Mesenchymal stem cell (in vitro differentiated cells and primary cell): ENCODE results near the gene HOXD11.
A peak's percentile ranks its signal among the peaks of the same experiment; 100 is the strongest.

ENCODE experiments used
- DNase-seq: peaks from one replicate; pipeline ENCODE4 v3.0.0-alpha.2; 2013
- H2AFZ ChIP-seq: one replicate; pipeline ENCODE4 v1.6.1; 2013; ENCODE audit warnings: low read depth, mild to moderate bottlenecking, control low read depth, inconsistent platforms, low read length, moderate library complexity
- H2AK5ac ChIP-seq: 2 replicates; pipeline ENCODE4 v1.6.1; 2013; ENCODE audit warnings: low read length, moderate library complexity, mild to moderate bottlenecking, inconsistent platforms; ENCODE audit not compliant: severe bottlenecking
- H2BK120ac ChIP-seq: one replicate; pipeline ENCODE4 v1.6.1; 2013; ENCODE audit warnings: low read depth, mild to moderate bottlenecking, inconsistent platforms, low read length, moderate library complexity
- H2BK12ac ChIP-seq, 2 experiments: one replicate each; pipeline ENCODE4 v1.6.1; 2013; ENCODE audit warnings: inconsistent platforms in 2 of 2, low read length in 2 of 2, mild to moderate bottlenecking in 2 of 2, moderate library complexity in 2 of 2, control low read depth in 1 of 2
- H2BK15ac ChIP-seq: one replicate; pipeline ENCODE4 v1.6.1; 2013; ENCODE audit warnings: mild to moderate bottlenecking, low read depth, inconsistent platforms; ENCODE audit not compliant: poor library complexity, severe bottlenecking
- H2BK5ac ChIP-seq: 2 replicates; pipeline ENCODE4 v1.6.1; 2013; ENCODE audit warnings: low read depth, mild to moderate bottlenecking, low read length, control low read depth, inconsistent platforms; ENCODE audit not compliant: poor library complexity, severe bottlenecking
- H3K14ac ChIP-seq, 2 experiments: one replicate each; pipeline ENCODE4 v1.6.1; 2013; ENCODE audit warnings: inconsistent platforms in 2 of 2, low read length in 2 of 2, control low read depth in 1 of 2, mild to moderate bottlenecking in 1 of 2, moderate library complexity in 1 of 2
- H3K18ac ChIP-seq, 2 experiments: one replicate each; pipeline ENCODE4 v1.6.1; 2013; ENCODE audit warnings: inconsistent platforms in 2 of 2, low read length in 2 of 2, control low read depth in 1 of 2, low read depth in 1 of 2, mild to moderate bottlenecking in 1 of 2
- H3K23ac ChIP-seq, 2 experiments: one replicate each; pipeline ENCODE4 v1.6.1; 2013; ENCODE audit warnings: inconsistent platforms in 2 of 2, low read length in 2 of 2, mild to moderate bottlenecking in 2 of 2, moderate library complexity in 2 of 2, control low read depth in 1 of 2
- H3K27ac ChIP-seq: 2 replicates; pipeline ENCODE4 v1.5.1; 2013; ENCODE audit warnings: mild to moderate bottlenecking, moderate library complexity, low read length, control low read depth, inconsistent platforms; ENCODE audit not compliant: poor library complexity, severe bottlenecking
- H3K27me3 ChIP-seq, 2 experiments: 2 replicates each; pipeline versions ENCODE4 v1.6.1 to v1.7.0; 2013; ENCODE audit warnings: low read length in 2 of 2, mild to moderate bottlenecking in 2 of 2, moderate library complexity in 2 of 2, control low read depth in 1 of 2, inconsistent platforms in 1 of 2; ENCODE audit not compliant: control insufficient read depth in 1 of 2, insufficient read depth in 1 of 2
- H3K36me3 ChIP-seq, 2 experiments: 2 replicates each; pipeline versions ENCODE4 v1.6.1 to v1.7.0; 2013; ENCODE audit warnings: low read length in 2 of 2, control low read depth in 1 of 2, inconsistent platforms in 1 of 2, low read depth in 1 of 2, mild to moderate bottlenecking in 1 of 2; ENCODE audit not compliant: insufficient read depth in 2 of 2, control insufficient read depth in 1 of 2
- H3K4ac ChIP-seq, 2 experiments: one replicate each; pipeline ENCODE4 v1.6.1; 2013; ENCODE audit warnings: inconsistent platforms in 2 of 2, low read length in 2 of 2, mild to moderate bottlenecking in 2 of 2, moderate library complexity in 2 of 2, control low read depth in 1 of 2, low read depth in 1 of 2
- H3K4me1 ChIP-seq: 2 replicates; pipeline ENCODE4 v1.6.1; 2013; ENCODE audit warnings: low read depth, low read length, control low read depth; ENCODE audit not compliant: control insufficient read depth, insufficient read depth
- H3K4me2 ChIP-seq: 2 replicates; pipeline ENCODE4 v1.6.1; 2013; ENCODE audit warnings: low read length, mild to moderate bottlenecking, inconsistent platforms; ENCODE audit not compliant: poor library complexity, severe bottlenecking
- H3K4me3 ChIP-seq, 2 experiments: 2 replicates each; pipeline versions ENCODE4 v1.5.1 to v1.7.0; 2013; ENCODE audit warnings: low read length in 2 of 2, mild to moderate bottlenecking in 2 of 2, control low read depth in 1 of 2, low read depth in 1 of 2; ENCODE audit not compliant: insufficient read depth in 1 of 2
- H3K79me1 ChIP-seq: replicated peaks from 2 replicates; pipeline ENCODE4 v1.6.1; 2013; ENCODE audit warnings: mild to moderate bottlenecking, control low read depth, low read length, inconsistent platforms; ENCODE audit not compliant: poor library complexity, severe bottlenecking
- H3K9ac ChIP-seq: 2 replicates; pipeline ENCODE4 v1.7.0; 2013; ENCODE audit warnings: mild to moderate bottlenecking, low read length, moderate library complexity
- H3K9me3 ChIP-seq: 2 replicates; pipeline ENCODE4 v1.7.0; 2013; ENCODE audit warnings: mild to moderate bottlenecking, low read length; ENCODE audit not compliant: control insufficient read depth
- H4K8ac ChIP-seq: one replicate; pipeline ENCODE4 v1.6.1; 2013; ENCODE audit warnings: inconsistent platforms, mild to moderate bottlenecking, low read length, moderate library complexity
- H4K91ac ChIP-seq: one replicate; pipeline ENCODE4 v1.6.1; 2013; ENCODE audit warnings: mild to moderate bottlenecking, low read length, inconsistent platforms
- WGBS: methylation state at CpG from one replicate; pipeline ENCODE4 v1.1.7; 2013; ENCODE audit warnings: mixed read lengths; 5-methylcytosine and 5-hydroxymethylcytosine counted together

Gene HOXD11

GRCh38 chr2:176138923-176139660 is 32.0 kb downstream of the HOXD11 start:
- Histone ChIP-seq H4K91ac (no peak overlapping the region), H3K79me1 (peaks cover 9% of the 10 kb centered on the region), H3K18ac (no peak overlapping the region), H3K9me3 (no peaks in the 10 kb centered on the region), H3K36me3 (no peaks in the 10 kb centered on the region), H2BK15ac (no peak overlapping the region), H2BK12ac (no peak overlapping the region), H2BK120ac (no peak overlapping the region), H3K27me3 (peaks cover 0 to 64% of the 10 kb centered on the region in 2 experiments), H2AFZ (no peak overlapping the region), H3K4me1 (peaks cover 15% of the 10 kb centered on the region), H2BK5ac (no peak overlapping the region), H3K4me2 (peak overlapping the region; percentile 15), H3K9ac (peak overlapping the region; percentile 96), H3K14ac (no peak overlapping the region), H3K27ac (no peak overlapping the region), H3K23ac (no peak overlapping the region), H3K4me3 (peak overlapping the region in 1 of 2 experiments; percentile 86), H2AK5ac (no peak overlapping the region), H3K4ac (no peak overlapping the region), H4K8ac (no peak overlapping the region)
- 67% methylated on average over 28 of the region's 28 CpGs for WGBS
- no peak for DNase-seq

- no peak overlapping the region for H3K27ac ChIP-seq
Observed at GRCh38 chr2:176139661-176140512, 32.8 kb downstream of the HOXD11 start.

GRCh38 chr2:176140513-176141317 is 33.6 kb downstream of the HOXD11 start:
- Histone ChIP-seq H3K23ac (no peak overlapping the region), H3K79me1 (peaks cover 9% of the 10 kb centered on the region), H3K27me3 (peaks cover 0 to 59% of the 10 kb centered on the region in 2 experiments), H3K4me3 (peak overlapping the region; percentile 61 to 82), H2AK5ac (no peak overlapping the region), H3K9ac (peak overlapping the region; percentile 96), H3K18ac (no peak overlapping the region), H2BK120ac (no peak overlapping the region), H2BK15ac (no peak overlapping the region), H2BK12ac (no peak overlapping the region), H3K14ac (no peak overlapping the region), H4K91ac (no peak overlapping the region), H2AFZ (no peak overlapping the region), H3K4me2 (peak overlapping the region; percentile 92), H3K9me3 (no peaks in the 10 kb centered on the region), H4K8ac (no peak overlapping the region), H3K27ac (no peak overlapping the region), H3K36me3 (no peaks in the 10 kb centered on the region), H3K4me1 (peaks cover 14% of the 10 kb centered on the region), H3K4ac (no peak overlapping the region), H2BK5ac (no peak overlapping the region)
- DNase-seq = peak; percentile 52
- WGBS = 20% methylated on average over 46 of the region's 48 CpGs

More at GRCh38 chr2:176139661-176140512, 32.8 kb downstream of the HOXD11 start:
- peaks cover 15% of the 10 kb centered on the region for H3K4me1 ChIP-seq
- no peaks in the 10 kb centered on the region for H3K36me3 ChIP-seq
- no peak for DNase-seq
- H2AFZ ChIP-seq = no peak overlapping the region
- peak overlapping the region; percentile 20 to 86 for H3K4me3 ChIP-seq
- peaks cover 9% of the 10 kb centered on the region for H3K79me1 ChIP-seq
- H2BK12ac ChIP-seq = no peak overlapping the region
- no peak overlapping the region for H3K14ac ChIP-seq
- H4K91ac ChIP-seq = no peak overlapping the region
- no peak overlapping the region for H2BK15ac ChIP-seq
- H3K4me2 ChIP-seq = peak overlapping the region; percentile 92
- no peak overlapping the region for H3K23ac ChIP-seq
- no peaks in the 10 kb centered on the region for H3K9me3 ChIP-seq
- no peak overlapping the region for H2BK5ac ChIP-seq
- H2BK120ac ChIP-seq = no peak overlapping the region
- peak overlapping the region; percentile 96 for H3K9ac ChIP-seq
- no peak overlapping the region for H3K4ac ChIP-seq
- no peak overlapping the region for H2AK5ac ChIP-seq
- no peak overlapping the region for H4K8ac ChIP-seq
- H3K27me3 ChIP-seq = peaks cover 0 to 61% of the 10 kb centered on the region in 2 experiments
- H3K18ac ChIP-seq = no peak overlapping the region
- 70% methylated on average over 29 of the region's 41 CpGs for WGBS
